ENCODE results near the gene TBCD. TPM values are rescaled to one million over a fixed set of nuclear protein-coding genes. Genes with fewer than 3 reads are reported as not detected.
A peak's percentile ranks its signal among the peaks of the same experiment; 100 is the strongest.

The TBCD gene
- polyA plus RNA-seq, 2 donors, result 54.4 to 62.8 TPM

DNA sequence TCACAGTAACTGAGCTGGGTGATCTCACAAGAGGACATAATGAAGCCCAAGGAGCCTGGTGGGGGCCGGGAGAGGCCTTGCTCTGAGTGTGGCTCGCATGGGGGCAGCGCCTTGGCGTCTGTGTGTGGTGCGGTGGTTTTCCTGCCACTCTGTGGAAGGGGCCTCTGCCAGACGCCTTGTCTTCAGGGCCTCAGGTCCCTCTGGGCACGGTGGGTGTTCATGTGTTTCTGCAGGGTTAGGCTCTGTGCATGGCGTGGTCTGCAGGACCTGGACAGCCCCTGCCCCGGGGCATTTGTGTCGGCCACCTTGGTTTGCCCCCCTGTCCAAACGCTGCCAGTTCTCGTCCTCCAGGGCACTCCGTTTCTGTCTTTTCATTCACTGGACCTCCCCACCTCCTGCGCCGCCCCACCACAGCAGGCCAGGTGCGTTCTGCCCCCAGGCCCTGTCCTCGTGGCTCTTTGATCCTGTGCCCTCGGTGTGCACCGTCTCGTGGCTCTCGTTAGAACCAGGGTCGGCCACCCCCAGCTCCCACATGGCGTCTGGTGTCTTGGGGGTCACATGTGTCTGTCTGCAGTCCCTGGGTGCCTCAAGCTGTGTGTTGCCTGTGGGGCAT is 131.7 kb downstream of the TBCD start:
- Histone ChIP-seq H3K36me3 (ENCODE audit: control insufficient read depth in 2 of 2, insufficient read depth in 2 of 2, low read length in 1 of 2) (peaks cover 0 to 3% of the 10 kb centered on the region in 2 donors), H3K27ac (ENCODE audit: low read depth in 2 of 2, low read length in 1 of 2) (peak overlapping the region; percentile 15 to 20), H3K4me1 (ENCODE audit: control insufficient read depth in 2 of 2, insufficient read depth in 2 of 2, low read length in 1 of 2) (peaks cover 1 to 29% of the 10 kb centered on the region in 2 donors), H3K9me3 (ENCODE audit: control insufficient read depth in 2 of 2, insufficient read depth in 1 of 2, low read depth in 1 of 2, low read length in 1 of 2) (no peaks in the 10 kb centered on the region), H3K4me3 (ENCODE audit: low read depth in 1 of 2, low read length in 2 of 2) (no peak overlapping the region), H3K27me3 (ENCODE audit: control insufficient read depth in 1 of 2, insufficient read depth in 2 of 2, low read length in 2 of 2) (no peaks in the 10 kb centered on the region)
- WGBS, 2 donors, result 73 to 83% methylated on average over 23 of the region's 23 CpGs

DNA sequence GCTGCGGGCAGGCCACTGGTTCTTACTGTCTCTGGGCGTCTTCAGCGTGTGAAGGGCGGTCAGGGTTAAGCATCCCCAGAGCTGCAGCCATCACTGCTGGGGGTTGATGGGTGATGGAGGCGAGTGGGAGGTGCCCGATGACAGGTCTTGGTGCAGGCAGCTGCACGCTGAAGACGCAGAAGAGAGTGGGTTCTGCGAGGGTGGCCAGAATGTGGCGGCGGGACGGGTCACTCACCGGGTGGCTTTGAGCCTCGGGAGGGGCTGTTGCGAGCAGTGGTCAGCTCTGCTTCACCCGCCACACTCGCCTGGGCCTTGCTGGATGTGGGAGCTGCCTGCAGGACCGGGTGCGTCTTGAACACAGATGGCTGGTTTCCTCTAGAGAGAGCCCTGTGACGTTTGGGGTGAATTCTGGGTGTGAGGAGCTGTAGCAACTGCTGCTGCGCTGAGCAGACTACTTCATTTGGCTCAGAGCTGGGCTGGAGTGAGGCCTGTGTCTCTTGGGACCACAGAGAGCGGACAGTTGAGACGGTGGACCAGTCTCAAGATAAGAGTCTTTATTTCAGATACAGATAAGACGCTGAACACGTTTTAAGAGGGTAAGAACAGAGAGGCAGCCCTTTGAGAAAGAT is 132.6 kb downstream of the TBCD start:
- Histone ChIP-seq H3K36me3 (ENCODE audit: control insufficient read depth in 2 of 2, insufficient read depth in 2 of 2, low read length in 1 of 2) (peaks cover 0 to 6% of the 10 kb centered on the region in 2 donors), H3K4me1 (ENCODE audit: control insufficient read depth in 2 of 2, insufficient read depth in 2 of 2, low read length in 1 of 2) (peaks cover 4 to 32% of the 10 kb centered on the region in 2 donors), H3K9me3 (ENCODE audit: control insufficient read depth in 2 of 2, insufficient read depth in 1 of 2, low read depth in 1 of 2, low read length in 1 of 2) (no peaks in the 10 kb centered on the region), H3K27me3 (ENCODE audit: control insufficient read depth in 1 of 2, insufficient read depth in 2 of 2, low read length in 2 of 2) (no peaks in the 10 kb centered on the region), H3K4me3 (ENCODE audit: low read depth in 1 of 2, low read length in 2 of 2) (no peak overlapping the region), H3K27ac (ENCODE audit: low read depth in 2 of 2, low read length in 1 of 2) (peak overlapping the region; percentile 27 to 50)
- WGBS, 2 donors, result 84 to 87% methylated on average over 25 of the region's 25 CpGs

DNA sequence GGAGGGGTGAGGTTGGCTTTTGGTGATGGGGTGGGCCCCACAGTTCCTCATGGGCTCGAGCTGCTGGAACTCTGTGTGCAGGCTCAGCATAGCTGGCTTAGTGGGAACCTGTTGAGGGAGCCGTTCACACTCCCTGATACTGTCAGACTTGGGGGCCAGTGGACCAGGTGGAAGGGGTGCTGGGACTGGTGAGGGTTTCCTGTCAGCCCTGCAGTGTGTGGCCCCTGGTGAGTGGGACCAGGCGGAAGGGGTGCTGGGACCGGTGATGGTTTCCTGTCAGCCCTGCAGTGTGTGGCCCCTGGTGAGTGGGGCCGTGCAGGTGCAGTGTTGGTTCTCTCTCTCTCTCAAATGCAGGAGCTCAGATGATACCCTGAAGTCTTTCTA is 133.1 kb downstream of the TBCD start:
- H3K27ac ChIP-seq (ENCODE audit: low read depth in 2 of 2, low read length in 1 of 2), result peak overlapping the region; percentile 27 to 50
- H3K36me3 ChIP-seq (ENCODE audit: control insufficient read depth in 2 of 2, insufficient read depth in 2 of 2, low read length in 1 of 2), result peaks cover 0 to 8% of the 10 kb centered on the region in 2 donors
- WGBS, 2 donors, result 74 to 75% methylated on average over 5 of the region's 5 CpGs
- H3K4me3 ChIP-seq (ENCODE audit: low read depth in 1 of 2, low read length in 2 of 2), result no peak overlapping the region
- H3K4me1 ChIP-seq (ENCODE audit: control insufficient read depth in 2 of 2, insufficient read depth in 2 of 2, low read length in 1 of 2), result peaks cover 4 to 35% of the 10 kb centered on the region in 2 donors
- H3K9me3 ChIP-seq (ENCODE audit: control insufficient read depth in 2 of 2, insufficient read depth in 1 of 2, low read depth in 1 of 2, low read length in 1 of 2), result no peaks in the 10 kb centered on the region
- H3K27me3 ChIP-seq (ENCODE audit: control insufficient read depth in 1 of 2, insufficient read depth in 2 of 2, low read length in 2 of 2), result no peaks in the 10 kb centered on the region

DNA sequence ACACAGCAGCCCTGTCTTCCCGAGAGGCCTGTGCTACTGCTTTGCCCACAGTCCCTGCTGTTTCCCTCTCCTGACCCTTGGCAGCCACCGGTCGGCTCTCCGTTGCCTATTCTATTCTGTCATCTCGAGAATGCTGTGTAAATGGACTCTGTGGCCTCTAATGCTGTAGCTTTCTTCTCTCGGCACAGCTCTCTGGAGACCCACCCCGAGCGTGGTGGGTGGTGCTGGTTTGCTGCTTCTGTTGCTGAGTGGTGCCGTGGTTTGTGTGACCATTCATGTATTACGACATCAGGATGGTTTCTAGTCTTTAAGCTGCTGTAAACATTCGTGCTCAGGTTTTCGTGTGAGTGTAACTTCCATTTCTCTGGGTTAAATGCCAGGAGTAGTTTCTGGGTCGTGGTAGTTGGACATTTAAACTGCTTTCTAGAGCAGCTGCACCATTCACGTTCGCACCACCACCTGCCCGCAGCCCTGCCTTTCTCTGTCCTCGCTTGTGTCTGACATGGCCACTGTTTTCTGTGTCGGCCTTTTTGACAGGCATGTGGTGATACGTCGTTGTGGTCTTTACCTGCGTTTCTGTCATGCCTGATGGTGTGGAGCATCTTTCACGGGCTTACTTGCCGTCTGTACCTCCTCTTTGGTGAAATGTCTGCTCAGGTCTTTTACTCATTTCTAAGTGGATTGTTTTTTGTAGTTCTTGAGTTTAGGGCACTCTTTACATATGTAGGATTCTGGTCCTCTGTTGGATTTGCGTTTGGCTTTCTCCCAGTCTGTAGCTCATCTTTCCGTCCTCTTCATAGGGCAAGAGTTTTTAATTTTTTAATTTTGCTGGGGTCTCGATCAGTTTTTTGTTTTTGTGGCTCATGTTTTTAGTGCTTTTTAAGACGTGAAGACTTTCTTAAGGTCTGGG is 135.6 kb downstream of the TBCD start:
- H3K4me1 ChIP-seq (ENCODE audit: control insufficient read depth in 2 of 2, insufficient read depth in 2 of 2, low read length in 1 of 2), result peaks cover 4 to 34% of the 10 kb centered on the region in 2 donors
- 93 to 94% methylated on average over 27 of the region's 27 CpGs for WGBS, 2 donors

DNA sequence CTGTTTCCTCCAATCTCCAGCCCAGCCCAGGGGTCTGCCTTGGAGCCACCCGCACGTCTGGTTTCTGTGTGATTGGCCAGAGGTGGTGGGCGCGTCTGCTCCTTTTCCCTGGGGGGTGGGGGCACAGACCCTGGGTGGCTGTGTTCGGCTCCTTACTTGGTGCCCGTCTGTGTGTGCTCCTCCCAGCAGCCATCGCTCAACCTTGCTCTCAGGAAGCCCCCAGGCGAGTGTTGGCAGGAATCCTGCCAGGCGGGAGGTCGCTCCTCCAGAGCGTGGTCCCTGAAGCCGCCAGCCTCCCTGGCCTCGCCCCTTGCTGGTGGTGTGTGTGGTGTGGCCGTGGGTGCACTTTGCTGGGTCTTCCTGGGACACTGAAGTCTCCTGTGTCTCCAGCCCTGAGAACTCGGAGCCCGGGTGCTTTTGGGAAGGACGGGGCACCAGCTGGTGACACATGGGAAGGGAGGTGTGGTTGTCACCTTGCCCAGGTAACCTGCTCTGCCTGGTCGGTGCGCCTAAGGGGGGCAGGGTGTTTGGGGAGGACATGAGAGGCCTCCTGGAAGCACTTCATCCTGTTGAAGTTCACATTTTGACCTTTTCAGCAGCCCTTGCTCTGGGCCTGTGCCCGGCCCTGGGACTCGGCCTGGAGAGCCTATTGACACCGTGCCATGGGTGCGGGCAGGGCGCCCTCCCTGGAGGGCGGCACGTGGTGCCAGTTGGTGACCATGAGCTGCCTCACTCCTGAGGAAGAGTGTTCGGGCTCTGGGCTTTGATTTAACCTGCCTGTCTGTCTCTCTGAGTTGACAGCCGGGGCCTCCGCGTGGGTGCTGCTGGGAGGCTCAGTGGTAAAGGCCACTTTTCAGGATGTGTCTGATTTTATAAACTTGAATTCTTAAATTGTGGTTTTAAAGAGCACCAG is 137.0 kb downstream of the TBCD start:
- H3K4me3 ChIP-seq (ENCODE audit: low read depth in 1 of 2, low read length in 2 of 2), result peak overlapping the region in 1 of 2 donors; percentile 20
- peaks cover 0 to 24% of the 10 kb centered on the region in 2 donors for H3K36me3 ChIP-seq (ENCODE audit: control insufficient read depth in 2 of 2, insufficient read depth in 2 of 2, low read length in 1 of 2)
- no peaks in the 10 kb centered on the region for H3K9me3 ChIP-seq (ENCODE audit: control insufficient read depth in 2 of 2, insufficient read depth in 1 of 2, low read depth in 1 of 2, low read length in 1 of 2)
- WGBS, 2 donors, result 56 to 57% methylated on average over 30 of the region's 30 CpGs
- no peaks in the 10 kb centered on the region for H3K27me3 ChIP-seq (ENCODE audit: control insufficient read depth in 1 of 2, insufficient read depth in 2 of 2, low read length in 2 of 2)
- H3K4me1 ChIP-seq (ENCODE audit: control insufficient read depth in 2 of 2, insufficient read depth in 2 of 2, low read length in 1 of 2), result peaks cover 4 to 32% of the 10 kb centered on the region in 2 donors
- H3K27ac ChIP-seq (ENCODE audit: low read depth in 2 of 2, low read length in 1 of 2), result peak overlapping the region; percentile 93 to 97

More for the DNA sequence above, 135.6 kb downstream of the TBCD start:
- Histone ChIP-seq H3K27me3 (ENCODE audit: control insufficient read depth in 1 of 2, insufficient read depth in 2 of 2, low read length in 2 of 2) (no peaks in the 10 kb centered on the region), H3K9me3 (ENCODE audit: control insufficient read depth in 2 of 2, insufficient read depth in 1 of 2, low read depth in 1 of 2, low read length in 1 of 2) (no peaks in the 10 kb centered on the region), H3K27ac (ENCODE audit: low read depth in 2 of 2, low read length in 1 of 2) (peak overlapping the region in 1 of 2 donors; percentile 14), H3K36me3 (ENCODE audit: control insufficient read depth in 2 of 2, insufficient read depth in 2 of 2, low read length in 1 of 2) (peaks cover 0 to 22% of the 10 kb centered on the region in 2 donors), H3K4me3 (ENCODE audit: low read depth in 1 of 2, low read length in 2 of 2) (no peak overlapping the region)

DNA sequence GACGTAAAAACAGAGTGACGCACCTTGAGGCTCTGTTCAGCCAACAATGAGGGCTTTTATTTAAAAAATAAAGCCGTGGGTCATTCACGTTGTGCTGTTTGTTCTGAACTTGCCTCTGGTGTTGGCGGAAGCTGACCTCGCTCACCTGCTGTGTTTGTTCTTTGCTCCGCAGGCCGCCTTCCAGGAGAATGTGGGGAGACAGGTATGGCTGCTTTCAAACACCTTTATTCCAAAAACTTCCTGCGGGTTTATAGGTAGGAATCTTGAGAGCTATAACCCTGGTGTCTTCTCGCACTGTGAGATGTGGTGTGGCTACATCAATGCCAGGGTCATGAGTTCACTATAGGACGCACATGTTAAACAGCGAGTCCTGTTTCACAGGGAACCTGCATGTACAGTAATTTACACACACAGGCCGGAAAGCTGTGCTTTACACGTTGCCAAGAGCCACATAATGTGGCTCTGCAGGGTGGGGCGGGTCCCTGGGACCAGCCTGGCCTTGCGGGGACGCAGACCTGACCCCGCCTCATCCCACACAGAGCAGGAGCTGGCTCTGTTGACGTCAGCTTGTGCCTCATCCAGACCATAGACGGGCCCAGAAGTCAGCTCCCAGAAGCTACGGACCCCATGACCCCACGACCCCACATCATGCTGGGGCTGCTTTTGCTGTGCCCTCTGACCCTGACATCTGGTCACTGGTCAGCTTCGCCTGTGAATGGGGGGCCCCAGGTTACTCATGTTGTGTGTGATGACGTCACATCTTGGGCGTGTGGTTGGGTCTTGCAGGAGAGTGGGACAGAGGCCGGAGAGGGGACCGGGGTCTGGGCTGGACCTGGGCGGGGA is 137.9 kb downstream of the TBCD start:
- Histone ChIP-seq H3K36me3 (ENCODE audit: control insufficient read depth in 2 of 2, insufficient read depth in 2 of 2, low read length in 1 of 2) (peaks cover 0 to 24% of the 10 kb centered on the region in 2 donors), H3K4me1 (ENCODE audit: control insufficient read depth in 2 of 2, insufficient read depth in 2 of 2, low read length in 1 of 2) (peaks cover 4 to 27% of the 10 kb centered on the region in 2 donors), H3K9me3 (ENCODE audit: control insufficient read depth in 2 of 2, insufficient read depth in 1 of 2, low read depth in 1 of 2, low read length in 1 of 2) (no peaks in the 10 kb centered on the region), H3K4me3 (ENCODE audit: low read depth in 1 of 2, low read length in 2 of 2) (no peak overlapping the region), H3K27ac (ENCODE audit: low read depth in 2 of 2, low read length in 1 of 2) (peak overlapping the region; percentile 93 to 97), H3K27me3 (ENCODE audit: control insufficient read depth in 1 of 2, insufficient read depth in 2 of 2, low read length in 2 of 2) (no peaks in the 10 kb centered on the region)
- 56 to 60% methylated on average over 28 of the region's 28 CpGs for WGBS, 2 donors

DNA sequence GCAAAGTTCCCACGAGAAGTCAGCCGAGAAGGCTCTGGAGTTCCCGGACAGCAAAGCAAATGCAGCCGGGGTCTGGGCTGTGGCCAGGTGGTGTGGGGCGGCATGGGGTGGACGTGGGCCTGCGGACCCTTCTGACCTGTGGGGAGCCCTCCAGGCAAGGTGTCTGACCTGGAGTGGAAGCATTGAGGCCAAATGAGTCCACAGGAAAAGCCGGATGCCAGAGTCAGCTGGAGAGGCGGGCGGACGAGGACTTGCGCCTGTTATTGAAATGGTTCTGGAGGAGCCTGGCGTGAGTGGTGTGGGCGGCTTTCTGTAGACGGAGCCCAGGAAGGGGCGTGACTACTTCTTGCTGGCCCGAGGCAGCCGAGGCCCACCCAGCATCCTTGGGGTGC is 138.5 kb downstream of the TBCD start:
- Histone ChIP-seq H3K27ac (ENCODE audit: low read depth in 2 of 2, low read length in 1 of 2) (peak overlapping the region; percentile 93 to 97), H3K4me3 (ENCODE audit: low read depth in 1 of 2, low read length in 2 of 2) (no peak overlapping the region), H3K36me3 (ENCODE audit: control insufficient read depth in 2 of 2, insufficient read depth in 2 of 2, low read length in 1 of 2) (peaks cover 3 to 22% of the 10 kb centered on the region in 2 donors), H3K4me1 (ENCODE audit: control insufficient read depth in 2 of 2, insufficient read depth in 2 of 2, low read length in 1 of 2) (peaks cover 4 to 27% of the 10 kb centered on the region in 2 donors), H3K9me3 (ENCODE audit: control insufficient read depth in 2 of 2, insufficient read depth in 1 of 2, low read depth in 1 of 2, low read length in 1 of 2) (no peaks in the 10 kb centered on the region), H3K27me3 (ENCODE audit: control insufficient read depth in 1 of 2, insufficient read depth in 2 of 2, low read length in 2 of 2) (no peaks in the 10 kb centered on the region)
- 83 to 87% methylated on average over 17 to 18 of the region's 18 CpGs for WGBS, 2 donors

DNA sequence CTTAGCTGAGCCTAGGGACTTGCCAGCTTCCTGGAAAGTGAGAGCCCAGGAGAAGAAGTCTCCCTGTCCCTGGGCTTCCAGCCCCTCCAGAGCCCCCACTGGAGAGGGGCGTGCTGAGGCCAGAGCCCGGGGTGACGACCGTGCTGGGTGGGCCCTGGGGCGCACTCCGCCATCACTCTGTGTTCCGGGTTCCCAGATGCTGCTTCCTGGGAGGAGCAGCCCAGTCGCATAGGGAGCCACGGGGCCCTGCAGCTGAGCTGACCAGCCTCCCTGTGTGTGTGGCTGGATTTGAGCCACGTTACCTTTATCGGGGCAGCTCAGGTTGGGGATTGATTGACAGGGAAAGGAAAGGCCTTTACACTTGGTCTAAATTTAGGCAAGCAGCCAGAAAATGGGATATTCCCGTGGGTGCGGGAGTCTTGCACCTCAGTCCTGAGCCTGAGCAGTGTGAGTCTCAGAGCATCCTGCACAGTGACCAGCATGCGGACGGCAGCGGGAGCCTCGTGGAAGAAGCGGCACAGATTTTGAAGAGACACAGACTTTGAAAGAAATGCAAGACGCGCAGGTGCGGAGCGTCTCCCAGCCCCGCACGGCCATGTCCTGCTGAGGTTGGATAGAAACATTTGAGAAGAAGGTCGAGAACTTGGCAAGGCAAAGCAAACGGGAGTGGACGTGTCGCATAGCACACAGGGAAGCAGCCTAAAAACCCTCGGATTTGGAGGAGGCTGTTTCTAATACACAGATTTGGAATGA is 139.2 kb downstream of the TBCD start:
- WGBS, 2 donors, result 86 to 91% methylated on average over 29 of the region's 29 CpGs
- Histone ChIP-seq H3K4me1 (ENCODE audit: control insufficient read depth in 2 of 2, insufficient read depth in 2 of 2, low read length in 1 of 2) (peaks cover 4 to 25% of the 10 kb centered on the region in 2 donors), H3K27ac (ENCODE audit: low read depth in 2 of 2, low read length in 1 of 2) (peak overlapping the region in 1 of 2 donors; percentile 97), H3K9me3 (ENCODE audit: control insufficient read depth in 2 of 2, insufficient read depth in 1 of 2, low read depth in 1 of 2, low read length in 1 of 2) (no peaks in the 10 kb centered on the region), H3K36me3 (ENCODE audit: control insufficient read depth in 2 of 2, insufficient read depth in 2 of 2, low read length in 1 of 2) (peaks cover 6 to 28% of the 10 kb centered on the region in 2 donors), H3K4me3 (ENCODE audit: low read depth in 1 of 2, low read length in 2 of 2) (no peak overlapping the region), H3K27me3 (ENCODE audit: control insufficient read depth in 1 of 2, insufficient read depth in 2 of 2, low read length in 2 of 2) (no peaks in the 10 kb centered on the region)

Data from esophagus (tissue), 2 donors.